H9 (cell line): ENCODE results near the gene LIX1. TPM values are rescaled to one million over a fixed set of nuclear protein-coding genes. Genes with fewer than 3 reads are reported as not detected.

Experiments used
- DNase-seq: peaks from one replicate; pipeline ENCODE4 v3.0.0-alpha.2; 2017
- H2AFZ ChIP-seq: one replicate; pipeline ENCODE4 v1.6.1; 2013; ENCODE audit warnings: mild to moderate bottlenecking, low read length, control low read depth, moderate library complexity
- H2AK5ac ChIP-seq: 2 replicates; pipeline ENCODE4 v1.6.1; 2013; ENCODE audit warnings: low read length, control low read depth, mixed read lengths; ENCODE audit not compliant: insufficient read length
- H2BK120ac ChIP-seq: one replicate; pipeline ENCODE4 v1.6.1; 2013; ENCODE audit warnings: low read depth, mild to moderate bottlenecking, low read length, control low read depth, inconsistent platforms; ENCODE audit not compliant: poor library complexity, severe bottlenecking
- H2BK12ac ChIP-seq: 2 replicates; pipeline ENCODE4 v1.6.1; 2013; ENCODE audit warnings: low read length, control low read depth, mixed read lengths, low read depth; ENCODE audit not compliant: insufficient read length
- H2BK15ac ChIP-seq: 2 replicates; pipeline ENCODE4 v1.6.1; 2013; ENCODE audit warnings: low read depth, low read length, control low read depth
- H2BK20ac ChIP-seq: one replicate; pipeline ENCODE4 v1.6.1; 2013; ENCODE audit warnings: low read depth, mild to moderate bottlenecking, low read length, control low read depth, inconsistent platforms; ENCODE audit not compliant: poor library complexity, severe bottlenecking
- H2BK5ac ChIP-seq: 2 replicates; pipeline ENCODE4 v1.6.1; 2013; ENCODE audit warnings: low read length, control low read depth, mixed read lengths; ENCODE audit not compliant: insufficient read length
- H3K14ac ChIP-seq: 2 replicates; pipeline ENCODE4 v1.6.1; 2013; ENCODE audit warnings: low read length, control low read depth; ENCODE audit not compliant: insufficient read depth
- H3K18ac ChIP-seq: 2 replicates; pipeline ENCODE4 v1.6.1; 2013; ENCODE audit warnings: low read depth, mild to moderate bottlenecking, mixed read lengths, low read length, control low read depth; ENCODE audit not compliant: insufficient read length
- H3K23ac ChIP-seq: 2 replicates; pipeline ENCODE4 v1.6.1; 2013; ENCODE audit warnings: low read length, control low read depth, mixed read lengths, low read depth; ENCODE audit not compliant: insufficient read length
- H3K23me2 ChIP-seq: 2 replicates; pipeline ENCODE4 v1.6.1; 2013; ENCODE audit warnings: low read depth, mild to moderate bottlenecking, mixed read lengths, low read length, control low read depth; ENCODE audit not compliant: insufficient read length, poor library complexity, severe bottlenecking
- H3K27ac ChIP-seq: 2 replicates; pipeline ENCODE4 v1.5.1; 2013; ENCODE audit warnings: low read length, control low read depth, mixed read lengths, low read depth; ENCODE audit not compliant: insufficient read length
- H3K27me3 ChIP-seq: 2 replicates; pipeline ENCODE4 v1.6.1; 2013; ENCODE audit warnings: low read length, control low read depth, inconsistent platforms; ENCODE audit not compliant: insufficient read depth
- H3K4ac ChIP-seq: 2 replicates; pipeline ENCODE4 v1.6.1; 2013; ENCODE audit warnings: low read depth, mild to moderate bottlenecking, control low read depth, inconsistent platforms, low read length, moderate library complexity
- H3K4me1 ChIP-seq: 2 replicates; pipeline ENCODE4 v1.6.1; 2013; ENCODE audit warnings: low read length, control low read depth, inconsistent platforms; ENCODE audit not compliant: insufficient read depth
- H3K4me2 ChIP-seq: 2 replicates; pipeline ENCODE4 v1.6.1; 2013; ENCODE audit warnings: low read length, control low read depth, mixed read lengths; ENCODE audit not compliant: insufficient read length, insufficient read depth
- H3K56ac ChIP-seq: 2 replicates; pipeline ENCODE4 v1.6.1; 2013; ENCODE audit warnings: low read depth, mild to moderate bottlenecking, mixed read lengths, low read length, control low read depth; ENCODE audit not compliant: insufficient read length
- H3K79me1 ChIP-seq: 2 replicates; pipeline ENCODE4 v1.6.1; 2013; ENCODE audit warnings: low read depth, mild to moderate bottlenecking, moderate library complexity, low read length, control low read depth, inconsistent platforms; ENCODE audit not compliant: insufficient read depth, poor library complexity, severe bottlenecking
- H3K79me2 ChIP-seq: 2 replicates; pipeline ENCODE4 v1.6.1; 2013; ENCODE audit warnings: low read length, control low read depth, inconsistent platforms; ENCODE audit not compliant: insufficient read depth
- H3K9ac ChIP-seq: 2 replicates; pipeline ENCODE4 v1.6.1; 2013; ENCODE audit warnings: low read length, control low read depth, mixed read lengths; ENCODE audit not compliant: insufficient read length; ENCODE audit errors: extremely low read depth
- H3K9me3 ChIP-seq: one replicate; pipeline ENCODE4 v1.6.1; 2013; ENCODE audit warnings: low read depth, low read length, inconsistent platforms; ENCODE audit not compliant: control insufficient read depth
- H3T11ph ChIP-seq: one replicate; pipeline ENCODE4 v1.6.1; 2013; ENCODE audit warnings: mild to moderate bottlenecking, low read length, control low read depth, inconsistent platforms
- H4K20me1 ChIP-seq: one replicate; pipeline ENCODE4 v1.6.1; 2013; ENCODE audit not compliant: control insufficient read depth, insufficient read length, insufficient read depth
- H4K5ac ChIP-seq: 2 replicates; pipeline ENCODE4 v1.6.1; 2013; ENCODE audit warnings: low read depth, mild to moderate bottlenecking, mixed read lengths, low read length, control low read depth; ENCODE audit not compliant: insufficient read length
- H4K8ac ChIP-seq: replicated peaks from 2 replicates; pipeline ENCODE4 v1.6.1; 2013; ENCODE audit warnings: low read length, control low read depth, mixed read lengths, low read depth; ENCODE audit not compliant: insufficient read length
- H4K91ac ChIP-seq: 2 replicates; pipeline ENCODE4 v1.6.1; 2013; ENCODE audit warnings: low read depth, mild to moderate bottlenecking, moderate library complexity, mixed read lengths, low read length, control low read depth; ENCODE audit not compliant: insufficient read length
- H3K27ac Mint-ChIP-seq, 3 experiments: 2 replicates in 2 of 3; 3 replicates in 1 of 3; pipeline ENCODE4 v1.8.0; 2020 to 2021; ENCODE audit warnings: mixed read lengths in 3 of 3, mild to moderate bottlenecking in 1 of 3, moderate library complexity in 1 of 3
- H3K27me3 Mint-ChIP-seq: 2 replicates; pipeline ENCODE4 v1.8.0; 2021; ENCODE audit warnings: low read depth, mild to moderate bottlenecking, moderate library complexity, mixed read lengths
- H3K36me3 Mint-ChIP-seq, 3 experiments: 2 replicates in 2 of 3; 3 replicates in 1 of 3; pipeline ENCODE4 v1.8.0; 2020 to 2021; ENCODE audit warnings: low read depth in 3 of 3, mixed read lengths in 3 of 3; ENCODE audit not compliant: insufficient read depth in 1 of 3
- H3K4me1 Mint-ChIP-seq, 2 experiments: 2 replicates each; pipeline ENCODE4 v1.8.0; 2020; ENCODE audit warnings: mixed read lengths in 2 of 2
- H3K4me3 Mint-ChIP-seq, 2 experiments: 2 replicates in 1 of 2; 3 replicates in 1 of 2; pipeline ENCODE4 v1.8.0; 2020 to 2021; ENCODE audit warnings: mild to moderate bottlenecking in 2 of 2, mixed read lengths in 2 of 2, moderate library complexity in 1 of 2
- H3K9me3 Mint-ChIP-seq, 2 experiments: 2 replicates in 1 of 2; 3 replicates in 1 of 2; pipeline ENCODE4 v1.8.0; 2020; ENCODE audit warnings: mild to moderate bottlenecking in 2 of 2, mixed read lengths in 2 of 2, moderate library complexity in 1 of 2
- WGBS: extraction: QIAGEN DNeasy Blood & Tissue Kit; methylation state at CpG from one replicate; pipeline ENCODE4 v1.1.7; 2013; ENCODE audit warnings: missing lambda C conversion rate, low lambda C conversion rate, mixed read lengths; ENCODE audit not compliant: insufficient read length; ENCODE audit errors: extremely low coverage; 5-methylcytosine and 5-hydroxymethylcytosine counted together
- total RNA-seq: library from RNA; stranded (reverse); gene quantifications from 2 replicates; pipeline ENCODE4 v1.2.1, GENCODE V29; 2021
- TF ChIP-seq, protein P1 (sequence below): fragments of 200-600 bp; sonication (generic); conservative IDR thresholded peaks from 3 replicates; pipeline ENCODE4 v1.8.0; 2021; ENCODE audit warnings: antibody characterized with exemption, mild to moderate bottlenecking

Gene LIX1
- total RNA-seq, 1 experiment from 2014 or later = 0.13 TPM

DNA sequence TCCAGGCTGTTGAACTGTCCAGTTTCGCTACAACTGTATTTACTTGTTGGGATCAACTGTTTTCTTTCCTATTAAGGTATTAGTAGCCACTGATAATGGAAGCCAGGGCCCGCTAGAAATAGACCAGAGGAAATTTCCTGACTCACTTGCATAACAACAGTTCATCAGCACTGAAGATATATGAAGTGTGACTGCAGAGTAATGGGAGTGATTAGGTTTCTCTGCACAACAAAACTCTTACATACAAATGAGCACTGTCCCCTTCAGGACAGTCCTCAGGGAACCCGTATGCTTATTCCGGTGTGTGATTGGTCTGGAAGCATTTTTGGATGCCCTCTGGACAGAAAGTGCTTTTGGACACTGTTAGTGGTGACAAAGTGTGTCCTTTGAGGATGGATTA, 55.3 kb downstream of the LIX1 start:
- no peak overlapping the region for H4K5ac ChIP-seq
- no peaks in the 10 kb centered on the region for H3K4me1 ChIP-seq
- DNase-seq = no peak
- H3K56ac ChIP-seq = no peak overlapping the region
- no peak overlapping the region for H4K8ac ChIP-seq
- H2BK20ac ChIP-seq = no peak overlapping the region
- no peak overlapping the region for H3K4me3 Mint-ChIP-seq
- H3K18ac ChIP-seq = no peak overlapping the region
- no peak overlapping the region for H2BK120ac ChIP-seq
- no peak overlapping the region for H3T11ph ChIP-seq
- no peak overlapping the region for H4K91ac ChIP-seq
- no peaks in the 10 kb centered on the region for H3K79me1 ChIP-seq
- no peaks in the 10 kb centered on the region for H3K27me3 Mint-ChIP-seq
- no peak overlapping the region for H3K27ac ChIP-seq
- H3K4me2 ChIP-seq = no peak overlapping the region
- no peak overlapping the region for H3K14ac ChIP-seq
- H2AK5ac ChIP-seq = no peak overlapping the region
- no peak overlapping the region for H3K23ac ChIP-seq
- H3K9me3 ChIP-seq = no peaks in the 10 kb centered on the region
- H2BK5ac ChIP-seq = no peak overlapping the region
- H3K23me2 ChIP-seq = no peaks in the 10 kb centered on the region
- H2BK15ac ChIP-seq = no peak overlapping the region
- peaks cover 6 to 20% (median 8%) of the 10 kb centered on the region in 3 experiments for H3K36me3 Mint-ChIP-seq
- H2BK12ac ChIP-seq = no peak overlapping the region
- no CpG with 5 or more reads among the region's 4 CpGs for WGBS
- H4K20me1 ChIP-seq = no peaks in the 10 kb centered on the region
- TF ChIP-seq, protein P1, sequence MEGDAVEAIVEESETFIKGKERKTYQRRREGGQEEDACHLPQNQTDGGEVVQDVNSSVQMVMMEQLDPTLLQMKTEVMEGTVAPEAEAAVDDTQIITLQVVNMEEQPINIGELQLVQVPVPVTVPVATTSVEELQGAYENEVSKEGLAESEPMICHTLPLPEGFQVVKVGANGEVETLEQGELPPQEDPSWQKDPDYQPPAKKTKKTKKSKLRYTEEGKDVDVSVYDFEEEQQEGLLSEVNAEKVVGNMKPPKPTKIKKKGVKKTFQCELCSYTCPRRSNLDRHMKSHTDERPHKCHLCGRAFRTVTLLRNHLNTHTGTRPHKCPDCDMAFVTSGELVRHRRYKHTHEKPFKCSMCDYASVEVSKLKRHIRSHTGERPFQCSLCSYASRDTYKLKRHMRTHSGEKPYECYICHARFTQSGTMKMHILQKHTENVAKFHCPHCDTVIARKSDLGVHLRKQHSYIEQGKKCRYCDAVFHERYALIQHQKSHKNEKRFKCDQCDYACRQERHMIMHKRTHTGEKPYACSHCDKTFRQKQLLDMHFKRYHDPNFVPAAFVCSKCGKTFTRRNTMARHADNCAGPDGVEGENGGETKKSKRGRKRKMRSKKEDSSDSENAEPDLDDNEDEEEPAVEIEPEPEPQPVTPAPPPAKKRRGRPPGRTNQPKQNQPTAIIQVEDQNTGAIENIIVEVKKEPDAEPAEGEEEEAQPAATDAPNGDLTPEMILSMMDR = no peak
- no peak overlapping the region for H3K4ac ChIP-seq
- no peaks in the 10 kb centered on the region for H3K27me3 ChIP-seq
- no peaks in the 10 kb centered on the region for H3K79me2 ChIP-seq
- no peak overlapping the region for H2AFZ ChIP-seq
- H3K27ac Mint-ChIP-seq = no peak overlapping the region
- no peaks in the 10 kb centered on the region for H3K4me1 Mint-ChIP-seq
- peaks cover 12 to 13% of the 10 kb centered on the region in 2 experiments for H3K9me3 Mint-ChIP-seq
- no peak overlapping the region for H3K9ac ChIP-seq
